Activated CD4-positive, alpha-beta T cell treated with anti-CD3 and anti-CD28 coated beads, Interleukin-10, Interleukin-2, amounts not matched to agents 100 ng/mL and 50 ng/mL, durations not matched to agents 16 hours and 8 hours (primary cell): ENCODE results near the gene VPS37D.
"Not testable (repeated sequence)": the region's sequence is repeated elsewhere in the genome, so short reads cannot be mapped to it uniquely, and the experiment has no call there.

Source experiments
- DNase-seq: peaks from one replicate; pipeline ENCODE4 v3.0.0-alpha.2; 2020

The VPS37D gene, protein sequence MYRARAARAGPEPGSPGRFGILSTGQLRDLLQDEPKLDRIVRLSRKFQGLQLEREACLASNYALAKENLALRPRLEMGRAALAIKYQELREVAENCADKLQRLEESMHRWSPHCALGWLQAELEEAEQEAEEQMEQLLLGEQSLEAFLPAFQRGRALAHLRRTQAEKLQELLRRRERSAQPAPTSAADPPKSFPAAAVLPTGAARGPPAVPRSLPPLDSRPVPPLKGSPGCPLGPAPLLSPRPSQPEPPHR

DNA sequence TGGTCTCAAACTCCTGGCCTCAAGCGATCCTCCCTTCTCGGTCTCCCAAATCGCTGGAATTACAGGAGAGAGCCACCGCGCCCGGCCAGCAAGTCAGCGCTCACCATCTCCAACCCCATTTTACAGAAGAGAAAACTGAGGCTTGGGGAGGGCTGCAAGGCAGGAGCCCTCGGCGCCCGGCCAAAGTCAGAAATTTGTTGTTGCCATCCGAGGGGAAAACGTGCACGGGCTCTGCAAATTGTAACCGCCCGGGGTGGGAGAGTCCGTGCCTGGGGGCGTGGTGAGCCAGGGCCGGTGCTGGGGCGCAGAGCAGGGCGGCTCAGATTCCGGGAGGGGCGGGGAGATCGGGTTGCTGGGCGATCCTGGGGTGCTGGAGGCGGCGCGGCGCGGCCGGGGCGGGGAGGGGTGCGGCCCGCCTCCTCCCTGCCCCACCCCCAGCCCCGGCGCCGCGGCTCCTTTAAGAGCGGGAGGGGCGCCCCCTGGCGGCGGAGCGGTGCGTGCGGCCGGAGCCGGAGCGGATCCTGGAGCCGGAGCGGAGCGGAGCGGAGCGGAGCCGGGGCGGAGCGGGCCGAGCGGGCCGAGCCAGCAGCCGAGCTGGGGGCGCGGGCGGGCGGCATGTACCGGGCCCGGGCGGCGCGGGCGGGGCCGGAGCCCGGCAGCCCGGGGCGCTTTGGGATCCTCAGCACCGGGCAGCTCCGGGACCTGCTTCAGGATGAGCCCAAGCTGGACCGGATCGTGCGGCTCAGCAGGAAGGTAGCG is at the start of gene VPS37D:
Gene VPS37D, plus strand, starts transcription at position 488 of the 759 bp plus-strand sequence. Its CDS starts 128 bp downstream, at position 616.
- DNase-seq = peak; percentile 93

DNA sequence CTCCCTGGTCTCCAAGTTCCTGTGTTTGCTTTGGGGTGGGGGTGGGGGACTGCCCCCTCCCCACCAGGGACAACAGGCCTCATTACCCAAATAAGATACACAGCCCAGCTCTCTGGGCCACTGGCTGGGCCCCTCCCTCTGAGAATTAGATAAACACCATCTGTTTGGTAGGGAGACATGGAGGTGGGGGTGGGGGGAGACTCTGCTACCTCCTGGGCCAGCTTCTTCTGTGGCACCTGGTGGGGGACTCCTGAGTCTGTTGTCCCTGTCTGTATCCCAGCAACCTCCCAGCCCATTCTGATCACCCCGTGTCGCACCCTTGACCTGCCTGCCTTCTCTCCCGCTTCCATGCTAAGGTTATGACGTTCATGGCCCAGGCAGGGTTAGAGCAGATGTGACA is 49.1 kb upstream of the VPS37D start:
- DNase-seq = no peak

DNA sequence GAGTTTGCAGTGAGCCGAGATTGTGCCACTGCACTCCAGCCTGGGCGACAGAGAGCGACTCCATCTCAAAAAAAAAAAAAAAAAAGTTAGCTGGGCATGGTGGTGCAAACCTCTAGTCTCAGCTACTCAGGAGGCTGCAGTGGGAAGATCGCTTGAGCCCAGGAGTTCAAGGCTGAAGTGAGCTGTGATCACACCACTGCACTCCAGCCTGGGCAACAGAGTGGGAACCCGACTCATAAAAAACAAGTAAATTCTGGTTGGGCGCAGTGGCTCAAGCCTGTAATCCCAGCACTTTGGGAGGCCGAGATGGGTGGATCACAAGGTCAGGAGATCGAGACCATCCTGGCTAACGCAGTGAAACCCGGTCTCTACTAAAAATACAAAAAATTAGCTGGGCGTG is 48.2 kb upstream of the VPS37D start:
- DNase-seq = not testable (repeated sequence)

DNA sequence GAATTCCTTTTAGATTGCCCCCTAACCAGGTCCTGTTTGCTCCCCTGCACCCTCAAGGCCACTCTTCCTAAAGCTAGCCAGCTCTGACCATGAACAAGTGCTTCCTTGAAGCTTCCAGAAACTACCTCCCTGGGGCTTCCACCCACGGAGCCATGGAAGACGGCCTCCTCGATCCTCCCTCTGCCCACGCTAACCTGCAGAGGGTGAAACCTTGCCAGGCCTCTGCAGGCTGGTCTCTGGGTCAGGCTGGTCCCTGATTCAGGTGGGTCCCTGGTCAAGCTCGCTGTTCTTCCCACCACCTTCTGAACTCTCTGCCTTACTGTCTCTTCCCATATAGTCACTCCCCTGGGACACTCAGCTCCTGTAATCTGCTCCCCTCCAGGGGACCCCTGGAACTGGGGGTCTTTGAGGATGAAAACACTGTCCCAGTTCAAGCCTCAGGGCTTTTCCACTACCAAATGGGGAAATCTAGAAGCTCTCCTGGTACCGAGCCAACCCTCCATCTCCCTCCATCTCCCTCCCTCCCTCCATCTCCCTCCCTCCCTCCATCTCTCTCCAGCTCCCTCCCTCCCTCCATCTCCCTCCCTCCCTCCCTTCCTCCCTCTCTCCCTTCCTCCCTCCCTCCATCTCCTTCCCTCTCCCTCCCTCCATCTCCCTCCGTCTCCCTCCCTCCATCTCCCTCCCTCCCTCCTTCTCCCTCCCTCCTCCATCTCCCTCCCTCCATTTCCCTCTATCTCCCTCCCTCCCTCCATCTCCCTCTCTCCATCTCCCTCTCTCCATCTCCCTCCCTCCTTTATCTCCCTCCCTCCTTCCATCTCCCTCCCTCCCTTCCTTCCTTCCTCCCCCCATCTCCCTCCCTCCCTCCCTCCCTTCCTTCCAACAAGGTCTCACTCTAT is 46.2 kb upstream of the VPS37D start:
- DNase-seq = no peak

DNA sequence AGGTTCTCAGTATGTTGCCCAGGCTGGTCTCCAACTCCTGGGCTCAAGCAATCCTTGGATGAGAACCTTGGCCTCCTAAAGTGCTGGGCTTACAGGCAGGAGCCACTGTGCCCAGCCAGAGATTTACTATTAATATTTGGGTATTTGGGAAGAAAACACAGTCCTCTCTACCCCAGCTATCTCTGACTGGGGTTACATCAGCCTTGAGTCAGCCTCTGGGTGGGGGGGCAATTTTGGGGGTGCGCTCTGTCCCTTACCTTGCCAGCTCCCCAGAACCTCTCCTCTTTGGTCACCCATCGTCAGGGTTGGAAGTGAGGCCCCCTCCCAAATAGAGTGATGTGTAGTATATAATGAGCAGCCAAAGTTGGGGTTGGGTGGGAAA is 45.1 kb upstream of the VPS37D start:
- no peak for DNase-seq

DNA sequence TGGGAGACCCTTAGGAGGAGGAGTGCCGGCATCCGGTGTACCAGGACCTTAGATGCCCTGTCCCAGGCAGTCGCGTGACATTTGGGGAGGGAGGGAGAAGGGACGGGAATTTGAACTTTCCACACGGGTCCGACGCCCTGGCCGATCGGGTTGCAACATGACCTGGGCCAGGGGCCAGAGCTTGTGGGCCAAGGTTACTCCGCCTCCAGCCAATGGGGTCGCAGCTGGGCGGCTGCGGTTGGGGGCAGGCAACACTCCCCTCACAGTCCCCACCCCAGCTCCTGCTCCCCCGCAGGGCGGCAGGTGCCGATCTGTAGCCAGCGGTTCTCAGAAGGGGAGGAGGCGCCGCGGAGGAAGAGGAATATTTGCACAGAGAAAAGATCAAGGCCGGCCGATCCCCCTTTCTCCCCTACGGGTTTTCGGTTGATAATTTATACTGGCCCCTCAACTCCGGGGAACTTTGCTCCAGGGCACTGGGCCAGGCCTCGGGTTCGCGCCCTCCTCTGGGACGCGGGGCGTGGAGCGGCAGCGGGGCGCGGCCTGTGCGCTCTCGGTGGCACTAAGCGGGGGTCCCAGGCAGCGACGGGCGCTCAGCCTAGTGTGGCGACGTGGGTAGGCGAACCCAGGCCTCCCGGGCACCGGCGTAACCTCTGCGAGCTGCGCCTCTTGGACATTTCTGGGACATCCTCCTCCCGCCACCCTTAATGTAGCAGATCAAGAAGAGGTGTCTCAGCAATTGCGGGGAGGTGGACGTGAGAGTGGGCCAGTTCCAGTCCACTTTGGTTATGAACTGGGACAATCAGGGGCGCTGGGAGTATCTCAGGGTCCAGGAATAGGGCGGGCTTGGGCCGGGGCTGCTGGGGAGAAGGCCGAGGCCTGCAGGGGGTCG is 44.5 kb upstream of the VPS37D start:
- no peak for DNase-seq

DNA sequence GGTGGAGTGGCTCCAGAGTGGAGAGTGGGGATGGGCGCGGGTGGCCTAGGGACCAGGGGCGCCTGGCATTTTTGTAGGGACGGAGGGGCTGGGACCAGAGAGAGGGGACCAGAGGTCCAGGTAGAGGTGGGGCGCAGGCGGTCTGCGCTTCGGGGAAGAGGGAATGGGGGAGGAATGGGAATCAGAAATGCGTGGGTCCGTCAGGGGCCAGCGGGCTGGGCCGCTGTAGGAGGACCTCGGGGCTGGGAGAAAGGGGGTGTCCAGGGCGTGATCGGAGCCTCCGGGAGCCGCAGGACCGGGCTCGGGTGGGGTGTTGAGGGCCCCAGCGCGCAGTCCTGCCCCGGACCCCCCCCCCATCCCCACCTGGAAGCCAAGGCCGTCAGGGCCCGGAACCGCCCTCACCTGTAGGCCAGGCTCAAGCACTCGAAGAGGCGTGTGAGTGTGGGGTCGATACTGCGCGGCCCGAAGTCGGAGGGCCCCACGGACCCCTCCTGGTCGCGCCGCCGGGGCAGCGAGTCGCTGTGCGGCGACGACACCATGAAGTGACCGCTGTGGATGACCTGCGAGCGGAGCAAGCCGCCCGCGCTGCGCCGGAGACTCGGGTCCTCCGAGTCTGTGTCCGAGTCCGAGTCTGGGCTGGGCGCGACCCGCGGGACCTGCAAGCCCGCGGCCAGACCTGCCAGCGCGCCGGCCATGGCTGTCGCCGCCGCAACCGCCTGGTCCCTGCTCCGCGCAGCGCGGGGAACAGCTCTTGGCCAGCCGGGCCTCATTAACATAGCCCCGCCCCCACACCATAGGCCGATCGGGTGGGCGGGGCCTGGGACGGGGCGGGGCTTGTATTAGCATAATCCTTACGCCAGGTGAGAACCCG is 43.6 kb upstream of the VPS37D start, which contains the start of gene MLXIPL:
Gene MLXIPL, minus strand, starts transcription at position 725 of the 871 bp plus-strand sequence. Its CDS starts 30 bp downstream, at position 695.
- DNase-seq = peak; percentile 65

DNA sequence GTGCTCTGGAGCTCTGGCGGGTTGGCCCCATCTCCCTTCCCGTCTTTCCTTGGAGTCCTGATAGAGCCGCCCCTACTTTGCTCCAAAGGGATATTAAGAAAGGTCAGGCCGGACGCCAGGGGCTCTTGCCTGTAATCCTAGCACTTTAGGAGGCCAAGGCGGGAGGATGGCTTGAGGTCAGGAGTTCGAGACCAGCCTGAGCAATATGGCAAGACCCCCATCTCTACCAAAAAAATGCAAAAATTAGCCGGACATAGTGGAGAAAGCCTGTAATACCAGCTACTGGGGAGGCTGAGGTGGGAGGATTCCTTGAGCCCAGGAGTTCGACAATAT is 43.0 kb upstream of the VPS37D start:
- DNase-seq = no peak

DNA sequence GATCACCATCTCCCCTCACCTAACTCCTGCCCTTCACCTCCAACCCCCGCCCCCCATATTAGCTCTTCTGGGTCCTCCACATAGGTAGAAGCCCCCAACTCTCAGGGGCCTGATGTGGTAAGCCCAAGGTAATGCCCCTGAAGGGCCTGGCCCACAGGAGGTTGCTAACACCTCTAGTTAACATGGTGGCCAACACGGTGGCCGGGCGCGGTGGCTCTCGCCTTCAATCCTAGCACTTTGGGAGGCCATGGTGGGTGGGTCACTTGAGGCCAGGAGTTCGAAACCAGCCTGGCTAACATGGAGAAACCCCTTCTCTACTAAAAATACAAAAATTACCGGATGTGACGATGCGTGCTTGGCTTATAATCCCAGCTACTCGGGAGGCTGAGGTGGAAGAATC is 42.4 kb upstream of the VPS37D start:
- no peak for DNase-seq

DNA sequence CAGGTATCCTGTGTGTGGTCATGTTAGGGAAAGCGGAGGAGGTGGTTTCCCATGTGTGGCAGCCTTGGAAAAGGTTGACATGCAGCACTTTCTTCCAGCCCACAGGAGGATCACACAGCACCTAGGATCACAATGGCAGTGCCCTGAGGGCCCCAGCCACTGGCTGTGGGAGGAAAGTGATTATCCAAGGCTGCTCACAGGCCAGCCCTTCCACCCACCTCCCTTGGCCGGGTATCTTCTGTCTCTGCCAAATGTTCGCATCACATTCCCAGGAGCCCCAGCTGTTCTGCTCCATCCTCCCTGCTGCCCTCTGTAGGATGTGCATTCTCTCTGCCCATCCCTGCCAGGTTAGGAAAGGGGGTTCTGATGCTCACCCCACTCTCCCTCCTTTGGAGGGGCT is 40.8 kb upstream of the VPS37D start:
- DNase-seq = no peak

DNA sequence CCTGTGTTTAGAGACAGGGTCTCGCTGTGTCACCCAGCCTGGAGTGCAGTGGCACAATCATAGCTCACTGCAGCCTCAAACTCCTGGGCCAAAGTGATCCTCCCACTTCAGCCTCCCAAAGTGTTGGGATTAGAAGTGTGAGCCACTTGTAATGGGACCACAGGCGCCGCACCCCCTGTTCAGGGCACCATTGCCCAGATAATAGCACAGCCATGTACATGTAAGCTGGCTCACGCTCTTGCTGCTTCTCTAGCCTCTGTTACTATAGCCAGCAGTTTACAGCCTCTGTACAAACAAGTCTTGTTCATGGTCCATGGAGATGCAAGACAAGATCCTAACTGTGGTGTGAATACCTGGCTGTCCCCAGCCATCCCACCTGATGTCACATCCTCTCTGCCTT is 39.1 kb upstream of the VPS37D start:
- DNase-seq = no peak

DNA sequence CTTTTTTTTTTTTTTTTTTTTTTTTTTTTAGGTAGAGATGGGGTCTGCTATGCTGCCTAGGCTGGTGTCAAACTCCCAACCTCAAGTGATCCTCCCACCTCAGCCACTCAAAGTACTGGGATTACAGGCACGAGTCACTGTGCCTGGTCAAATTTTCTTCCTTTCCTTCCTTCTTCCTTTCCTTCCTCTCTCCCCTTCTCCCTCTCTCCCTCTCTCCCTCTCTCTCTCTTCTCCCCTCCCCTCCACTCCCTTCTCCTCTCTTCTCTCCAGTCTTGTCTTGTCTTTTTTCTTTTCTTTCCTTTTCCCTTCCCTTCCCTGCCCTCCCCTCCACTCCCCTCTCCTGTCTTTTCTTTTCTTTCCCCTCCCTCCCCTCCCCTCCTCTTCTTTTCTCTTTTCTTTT is 36.1 kb upstream of the VPS37D start:
- no peak for DNase-seq

DNA sequence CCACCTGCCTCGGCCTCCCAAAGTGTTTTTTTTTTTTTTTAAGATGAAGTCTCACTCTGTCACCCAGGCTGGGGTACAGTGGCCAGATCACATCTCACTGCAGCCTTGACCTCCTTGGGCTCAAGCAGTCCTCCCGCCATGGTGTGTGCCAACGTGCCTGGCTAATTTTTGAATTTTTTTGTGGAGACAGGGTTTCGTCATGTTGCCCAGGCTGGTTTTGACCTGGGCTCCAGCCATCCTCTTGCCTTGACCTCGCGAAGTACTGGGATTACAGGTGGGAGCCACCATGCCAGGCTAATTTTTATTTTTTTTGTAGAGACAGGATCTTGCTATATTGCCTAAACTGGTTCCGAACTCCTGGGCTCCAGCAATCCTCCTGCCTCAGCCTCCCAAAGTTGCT is 34.3 kb upstream of the VPS37D start:
- no peak for DNase-seq

DNA sequence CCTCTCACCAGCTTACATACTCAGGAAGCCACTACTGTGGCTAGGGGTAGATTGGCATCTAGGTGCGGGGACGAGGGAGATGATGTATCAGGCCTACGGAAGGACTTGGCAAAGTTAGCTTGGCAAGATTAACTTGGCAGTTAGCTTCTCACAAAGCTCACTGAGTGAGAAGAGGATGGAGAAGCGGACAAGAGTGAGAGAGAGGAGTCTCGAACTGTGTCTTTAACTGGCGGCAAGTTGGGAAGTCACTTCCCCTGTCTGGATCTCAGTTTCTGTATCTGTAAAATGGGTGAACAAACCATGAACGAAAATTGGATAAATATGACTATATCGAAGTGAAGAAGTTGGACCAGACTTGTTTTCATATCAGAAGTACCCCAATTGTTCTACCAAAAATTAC is 33.8 kb upstream of the VPS37D start:
- DNase-seq = no peak

DNA sequence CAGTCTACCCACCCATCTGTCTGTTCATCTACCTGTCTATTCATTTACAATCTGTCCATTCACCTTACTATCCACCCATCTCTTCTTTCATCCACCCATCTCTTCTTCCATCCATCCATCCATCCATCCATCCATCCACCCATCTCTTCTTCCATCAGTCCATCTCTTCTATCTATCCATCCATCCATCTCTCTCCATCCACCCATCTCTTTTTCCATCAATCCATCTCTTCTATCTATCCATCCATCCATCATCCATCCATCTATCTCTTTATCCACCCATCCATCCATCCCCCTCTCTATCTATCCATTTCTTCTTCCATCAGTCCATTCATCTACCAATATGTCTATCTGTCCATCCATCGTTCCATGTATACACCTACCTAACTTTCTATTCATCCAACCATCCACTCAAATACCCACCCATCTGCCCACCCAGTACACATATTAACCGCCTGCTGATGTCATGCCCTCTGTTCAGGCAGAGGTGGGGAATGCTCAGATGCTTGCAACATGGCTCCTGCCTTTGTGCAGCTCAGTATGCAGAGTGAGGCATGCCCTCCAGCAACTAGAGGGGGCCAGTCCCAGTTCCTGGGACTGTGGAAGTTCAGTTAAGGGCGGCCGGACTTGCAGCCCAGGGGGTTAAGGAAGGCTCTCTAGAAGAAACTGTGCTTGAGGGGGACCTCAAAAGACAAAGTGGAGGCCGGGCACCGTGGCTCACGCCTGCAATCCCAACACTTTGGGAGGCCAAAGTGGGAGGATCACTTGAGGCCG is 32.0 kb upstream of the VPS37D start:
- no peak for DNase-seq

DNA sequence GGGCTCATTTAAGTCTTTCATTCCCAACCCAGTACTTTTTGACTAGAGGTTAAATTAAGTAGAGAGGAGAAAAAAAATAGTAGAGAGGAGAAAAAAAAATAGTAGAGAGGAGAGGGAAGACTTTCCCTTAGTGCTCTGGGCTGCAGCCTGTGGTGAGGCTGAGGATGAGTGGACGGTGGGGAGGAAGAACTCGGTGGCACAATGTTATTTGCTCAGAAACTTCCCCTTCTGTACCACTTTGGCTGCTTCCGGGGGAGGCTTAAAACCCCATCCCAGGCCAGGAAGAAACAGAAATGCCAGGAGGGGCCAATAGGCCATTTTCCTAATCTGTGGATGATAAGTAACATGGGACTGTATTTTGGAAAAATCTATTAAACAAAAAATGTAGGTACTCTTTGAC is 28.7 kb upstream of the VPS37D start:
- DNase-seq = no peak

DNA sequence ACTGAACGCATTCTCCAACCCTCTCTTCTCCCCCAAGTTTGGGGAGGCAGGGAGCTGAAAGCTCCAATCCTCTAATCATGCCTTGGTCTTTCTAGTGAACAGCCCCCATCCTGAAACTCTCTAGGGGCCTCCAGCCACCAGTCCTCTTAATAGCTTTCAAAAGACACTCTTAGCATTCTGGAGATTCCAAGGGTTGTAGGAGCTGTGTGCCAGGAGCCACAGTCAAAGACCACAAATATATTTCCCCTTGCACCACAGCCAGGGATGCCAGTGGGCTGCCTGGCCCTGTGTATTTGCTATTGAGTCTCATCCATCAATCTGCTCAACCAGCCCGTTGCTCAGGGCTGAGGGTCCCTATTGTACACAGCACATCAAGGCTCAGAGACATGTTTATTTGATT is 24.8 kb upstream of the VPS37D start:
- DNase-seq = no peak

DNA sequence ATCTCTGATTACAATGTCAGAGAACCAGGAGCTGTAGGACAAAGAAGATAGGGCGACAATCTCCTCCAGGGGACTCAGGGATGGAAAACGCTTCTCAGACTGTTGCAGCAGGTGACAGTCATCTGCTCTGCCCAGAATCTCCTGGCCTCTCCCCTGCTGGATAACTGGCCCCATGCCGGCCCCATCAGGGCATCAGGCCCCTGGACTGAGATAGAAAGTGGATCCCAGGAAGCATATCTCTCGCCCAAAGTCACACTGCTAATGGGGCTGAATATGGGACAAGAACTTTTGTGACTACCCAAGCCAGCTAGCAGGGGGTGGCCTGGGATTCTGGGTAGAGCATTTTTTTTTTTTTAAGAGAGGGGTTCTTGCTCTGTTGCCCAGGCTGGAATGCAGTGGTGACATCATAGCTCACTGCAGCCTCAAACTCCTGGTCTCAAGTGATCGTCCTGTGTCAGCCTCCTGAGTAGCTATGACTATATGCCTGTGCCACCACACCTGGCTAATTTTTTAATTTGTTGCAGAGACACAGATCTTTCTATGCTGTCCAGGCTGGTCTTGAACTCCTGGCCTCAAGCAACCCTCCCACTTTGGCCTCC is 22.8 kb upstream of the VPS37D start:
- DNase-seq = no peak

DNA sequence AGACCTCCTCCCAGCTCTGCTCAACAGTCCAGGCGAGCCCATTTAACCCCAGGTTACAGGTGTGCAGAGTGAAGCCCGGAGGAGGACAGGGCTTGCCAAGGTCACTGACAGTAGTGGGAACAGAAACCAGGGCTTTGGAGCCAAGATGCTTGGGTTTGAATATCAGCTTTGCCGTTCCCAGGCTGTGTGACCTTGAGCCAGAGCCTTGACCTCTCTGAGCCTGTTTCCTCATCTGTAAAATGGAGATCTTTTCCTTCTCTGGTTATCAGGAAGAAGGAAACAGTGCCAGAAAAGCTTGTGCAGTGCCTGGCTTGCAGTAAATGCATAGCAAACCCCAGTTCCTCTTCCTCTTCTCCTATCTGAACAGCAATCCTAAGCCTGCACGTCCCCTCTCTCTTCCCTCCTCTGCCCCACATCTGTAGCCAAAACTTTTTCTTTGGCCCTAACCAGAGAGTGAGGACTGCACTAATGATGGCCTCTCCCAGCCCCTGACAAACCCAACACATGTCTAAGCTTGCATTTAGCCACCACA is 21.9 kb upstream of the VPS37D start:
- no peak for DNase-seq
